Tibial nerve (tissue), 4 donors: ENCODE data around the gene PHLPP2. TPM values are rescaled to one million over a fixed set of nuclear protein-coding genes. Genes with fewer than 3 reads are reported as not detected.

Source experiments
- DNase-seq, 2 donors: peaks; one replicate each; pipeline ENCODE4 v3.0.0-alpha.2; 2019; ENCODE audit warnings: low spot score in 2 of 2
- H3K27ac ChIP-seq, 4 donors: fragments of 200-600 bp; sonication (generic) in 3 of 4; one replicate each; pipeline ENCODE4 v1.5.1; 2017 to 2019; ENCODE audit warnings: mild to moderate bottlenecking in 1 of 4
- H3K27me3 ChIP-seq, 2 donors: fragments of 200-600 bp; sonication (generic) in 1 of 2; one replicate each; pipeline versions ENCODE4 v1.5.1 to v1.6.0; 2017 to 2019
- H3K36me3 ChIP-seq, 3 donors: fragments of 200-600 bp; sonication (generic); one replicate each; pipeline ENCODE4 v1.5.1; 2018 to 2019
- H3K4me1 ChIP-seq, 4 donors: fragments of 200-600 bp; sonication (generic) in 3 of 4; one replicate each; pipeline ENCODE4 v1.5.1; 2017 to 2019
- H3K4me3 ChIP-seq, 4 donors: fragments of 200-600 bp; sonication (generic) in 3 of 4; one replicate each; pipeline ENCODE4 v1.5.1; 2017 to 2019; ENCODE audit warnings: mild to moderate bottlenecking in 1 of 4, moderate library complexity in 1 of 4
- H3K9me3 ChIP-seq, 4 donors: fragments of 200-600 bp; sonication (generic) in 3 of 4; one replicate each; pipeline ENCODE4 v1.5.1; 2017 to 2019
- CTCF ChIP-seq, 5 experiments: fragments of 200-600 bp in 3 of 5; fragments of 450-650 bp in 2 of 5; sonication (generic) in 3 of 5; IDR thresholded peaks; one replicate each; pipeline ENCODE4 v1.5.1; 2016 to 2019; ENCODE audit warnings: antibody characterized with exemption in 5 of 5, mild to moderate bottlenecking in 3 of 5, moderate library complexity in 2 of 5
- EP300 ChIP-seq, 2 donors: sonication (generic); formaldehyde crosslinking; IDR thresholded peaks; one replicate each; pipeline ENCODE4 v1.6.1; 2017; ENCODE audit warnings: antibody characterized with exemption in 2 of 2, mild to moderate bottlenecking in 1 of 2
- POLR2A ChIP-seq, 2 donors: fragments of 450-650 bp; IDR thresholded peaks; one replicate each; pipeline ENCODE4 v1.6.1; 2017; ENCODE audit warnings: antibody characterized with exemption in 2 of 2, mild to moderate bottlenecking in 2 of 2, moderate library complexity in 2 of 2
- WGBS, 2 donors: methylation state at CpG; one replicate each; pipeline ENCODE4 v1.1.5; 2018; 5-methylcytosine and 5-hydroxymethylcytosine counted together
- total RNA-seq, 4 donors: library from RNA; depleted of rRNA; stranded (reverse); fragments of >200 nt; gene quantifications; one replicate each; pipeline ENCODE4 v1.1.0, GENCODE V29; 2016

The PHLPP2 gene
- total RNA-seq, 4 donors from 2014 or later, result 13.8 to 18.2 (median 16.2) TPM

GRCh38 chr16:71732587-71732986 is 8.1 kb upstream of the PHLPP2 start:
- H3K36me3 ChIP-seq, result peaks cover 0 to 57% (median 6%) of the 10 kb centered on the region in 3 donors
- DNase-seq, result no peak
- H3K4me3 ChIP-seq, result no peak overlapping the region
- no peak for TF ChIP-seq CTCF (IDR thresholded peaks at IDR 0.05)
- TF ChIP-seq POLR2A (IDR thresholded peaks at IDR 0.05), result no peak
- no peak for TF ChIP-seq EP300 (IDR thresholded peaks at IDR 0.05)
- WGBS, 2 donors, result 57 to 59% methylated on average over 3 of the region's 3 CpGs
- H3K27me3 ChIP-seq, result no peaks in the 10 kb centered on the region
- H3K9me3 ChIP-seq, result no peaks in the 10 kb centered on the region
- no peak overlapping the region for H3K27ac ChIP-seq
- no peaks in the 10 kb centered on the region for H3K4me1 ChIP-seq

GRCh38 chr16:71727551-71728324 is 3.2 kb upstream of the PHLPP2 start:
- no peak overlapping the region for H3K4me3 ChIP-seq
- 82 to 88% methylated on average over 8 of the region's 8 CpGs for WGBS, 2 donors
- no peak overlapping the region for H3K27ac ChIP-seq
- no peaks in the 10 kb centered on the region for H3K27me3 ChIP-seq
- DNase-seq, result no peak
- H3K36me3 ChIP-seq, result peaks cover 0 to 20% (median 3%) of the 10 kb centered on the region in 3 donors
- TF ChIP-seq EP300 (IDR thresholded peaks at IDR 0.05) (no peak), POLR2A (IDR thresholded peaks at IDR 0.05) (no peak), CTCF (IDR thresholded peaks at IDR 0.05) (no peak)
- peaks cover 0 to 22% (median 12%) of the 10 kb centered on the region in 4 donors for H3K4me1 ChIP-seq
- no peaks in the 10 kb centered on the region for H3K9me3 ChIP-seq

GRCh38 chr16:71726476-71727315 is 2.2 kb upstream of the PHLPP2 start:
- no peaks in the 10 kb centered on the region for H3K27me3 ChIP-seq
- peak overlapping the region in 3 of 4 donors; percentile 19 to 55 (median 54) for H3K27ac ChIP-seq
- 58 to 59% methylated on average over 4 of the region's 4 CpGs for WGBS, 2 donors
- H3K36me3 ChIP-seq, result peaks cover 0 to 9% (median 0%) of the 10 kb centered on the region in 3 donors
- peaks cover 0 to 32% (median 15%) of the 10 kb centered on the region in 4 donors for H3K4me1 ChIP-seq
- DNase-seq, result no peak
- no peak overlapping the region for H3K4me3 ChIP-seq
- H3K9me3 ChIP-seq, result no peaks in the 10 kb centered on the region
- TF ChIP-seq EP300 (IDR thresholded peaks at IDR 0.05) (no peak), POLR2A (IDR thresholded peaks at IDR 0.05) (no peak), CTCF (IDR thresholded peaks at IDR 0.05) (no peak)

GRCh38 chr16:71723537-71724319 is 773 bp downstream of the PHLPP2 start:
- peak overlapping the region; percentile 47 to 97 (median 80) for H3K4me3 ChIP-seq
- 1% methylated on average over 12 to 50 of the region's 104 CpGs for WGBS, 2 donors
- H3K36me3 ChIP-seq, result no peaks in the 10 kb centered on the region
- H3K9me3 ChIP-seq, result no peaks in the 10 kb centered on the region
- H3K27me3 ChIP-seq, result no peaks in the 10 kb centered on the region
- DNase-seq, result peak; percentile 39 to 54
- H3K27ac ChIP-seq, result peak overlapping the region; percentile 73 to 95 (median 91)
- H3K4me1 ChIP-seq, result peaks cover 0 to 34% (median 15%) of the 10 kb centered on the region in 4 donors
- TF ChIP-seq POLR2A (IDR thresholded peaks at IDR 0.05), result peak; percentile 8 to 66
- TF ChIP-seq CTCF (IDR thresholded peaks at IDR 0.05), result peak in 1 of 5 experiments; percentile 9
- no peak for TF ChIP-seq EP300 (IDR thresholded peaks at IDR 0.05)
